Measurements from ENCODE around the gene MYO1E.

DNA sequence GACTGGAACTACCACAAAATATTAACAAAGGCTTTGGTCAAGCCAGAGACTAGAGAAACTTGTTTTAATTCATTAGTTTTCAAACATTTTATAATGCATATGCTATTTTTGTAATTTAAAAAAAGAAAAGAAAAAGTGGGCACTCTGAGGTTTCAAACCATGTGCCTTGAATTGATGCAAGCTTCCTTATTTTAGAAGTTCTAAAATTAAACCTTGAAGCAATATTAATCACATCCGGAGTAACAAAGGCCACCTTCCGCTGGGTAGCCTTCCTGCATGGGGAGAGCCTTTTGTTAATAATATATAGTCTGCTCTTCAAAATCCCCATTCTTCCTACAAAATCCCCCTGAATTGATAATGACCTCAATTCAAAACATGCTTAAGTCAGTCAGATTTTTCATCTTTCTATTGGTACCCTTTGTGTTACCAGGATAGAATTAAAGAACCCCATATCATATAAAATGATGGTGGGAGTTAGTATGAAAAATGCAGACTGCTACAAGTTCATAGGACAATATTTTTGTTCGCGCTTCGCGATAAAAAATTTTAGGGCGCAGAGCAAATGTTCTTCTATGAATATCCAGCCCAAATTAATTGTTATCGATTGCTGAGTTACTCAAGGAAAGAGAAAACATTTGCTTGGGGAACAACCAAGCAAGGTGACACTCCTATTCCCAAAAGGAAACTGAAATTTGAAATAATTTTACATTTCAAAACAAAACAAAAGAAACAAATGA is 135.4 kb downstream of the MYO1E start:
- TF ChIP-seq, protein P1, sequence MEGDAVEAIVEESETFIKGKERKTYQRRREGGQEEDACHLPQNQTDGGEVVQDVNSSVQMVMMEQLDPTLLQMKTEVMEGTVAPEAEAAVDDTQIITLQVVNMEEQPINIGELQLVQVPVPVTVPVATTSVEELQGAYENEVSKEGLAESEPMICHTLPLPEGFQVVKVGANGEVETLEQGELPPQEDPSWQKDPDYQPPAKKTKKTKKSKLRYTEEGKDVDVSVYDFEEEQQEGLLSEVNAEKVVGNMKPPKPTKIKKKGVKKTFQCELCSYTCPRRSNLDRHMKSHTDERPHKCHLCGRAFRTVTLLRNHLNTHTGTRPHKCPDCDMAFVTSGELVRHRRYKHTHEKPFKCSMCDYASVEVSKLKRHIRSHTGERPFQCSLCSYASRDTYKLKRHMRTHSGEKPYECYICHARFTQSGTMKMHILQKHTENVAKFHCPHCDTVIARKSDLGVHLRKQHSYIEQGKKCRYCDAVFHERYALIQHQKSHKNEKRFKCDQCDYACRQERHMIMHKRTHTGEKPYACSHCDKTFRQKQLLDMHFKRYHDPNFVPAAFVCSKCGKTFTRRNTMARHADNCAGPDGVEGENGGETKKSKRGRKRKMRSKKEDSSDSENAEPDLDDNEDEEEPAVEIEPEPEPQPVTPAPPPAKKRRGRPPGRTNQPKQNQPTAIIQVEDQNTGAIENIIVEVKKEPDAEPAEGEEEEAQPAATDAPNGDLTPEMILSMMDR (conservative IDR thresholded peaks at IDR 0.05; ENCODE audit: low read depth, low read length), result no peak
- TF ChIP-seq EZH2 (IDR thresholded peaks at IDR 0.05; ENCODE audit: low read length, unreplicated experiment), result no peak
